Osteoblast (primary cell): ENCODE results near the gene PCDH12. TPM values are rescaled to one million over a fixed set of nuclear protein-coding genes. Genes with fewer than 3 reads are reported as not detected.

Experiments
- DNase-seq: peaks from one replicate; pipeline ENCODE4 v3.0.0; 2011; ENCODE audit warnings: low spot score, mixed read lengths; ENCODE audit not compliant: insufficient read length; ENCODE audit errors: missing footprints
- H2AFZ ChIP-seq: 2 replicates; pipeline ENCODE4 v1.6.0; 2011; ENCODE audit warnings: mild to moderate bottlenecking, low read length
- H3K27ac ChIP-seq: 2 replicates; pipeline ENCODE4 v1.5.1; 2011; ENCODE audit warnings: mild to moderate bottlenecking, low read depth, low read length, moderate library complexity
- H3K27me3 ChIP-seq: 2 replicates; pipeline ENCODE4 v1.6.0; 2012; ENCODE audit warnings: mild to moderate bottlenecking, control low read depth, inconsistent platforms, low read length, moderate library complexity; ENCODE audit not compliant: insufficient read depth
- H3K36me3 ChIP-seq: 2 replicates; pipeline ENCODE4 v1.5.1; 2011; ENCODE audit warnings: mild to moderate bottlenecking, low read length, control low read depth, moderate library complexity; ENCODE audit not compliant: insufficient read depth
- H3K4me1 ChIP-seq: 2 replicates; pipeline ENCODE4 v1.5.1; 2011; ENCODE audit warnings: mild to moderate bottlenecking, low read length, control low read depth, moderate library complexity; ENCODE audit not compliant: insufficient read depth
- H3K4me2 ChIP-seq: 2 replicates; pipeline ENCODE4 v1.6.0; 2011; ENCODE audit warnings: mild to moderate bottlenecking, low read length; ENCODE audit not compliant: insufficient read depth
- H3K4me3 ChIP-seq: fragments of 200-600 bp; sonication (generic); 3 replicates; pipeline ENCODE4 v1.5.1; 2012; ENCODE audit warnings: mild to moderate bottlenecking, low read length, inconsistent platforms; ENCODE audit not compliant: insufficient read depth
- H3K79me2 ChIP-seq: 2 replicates; pipeline ENCODE4 v1.6.0; 2012; ENCODE audit warnings: mild to moderate bottlenecking, low read length, control low read depth, inconsistent platforms; ENCODE audit not compliant: insufficient read depth
- H3K9me3 ChIP-seq: 2 replicates; pipeline ENCODE4 v1.5.1; 2011; ENCODE audit warnings: low read depth, low read length, control low read depth
- H4K20me1 ChIP-seq: 2 replicates; pipeline ENCODE4 v1.6.0; 2012; ENCODE audit warnings: mild to moderate bottlenecking, low read length, control low read depth; ENCODE audit not compliant: insufficient read depth
- total RNA-seq: library from RNA; depleted of rRNA; stranded (reverse); fragments of >200 nt; gene quantifications from 2 replicates; pipeline ENCODE4 v1.2.3, GENCODE V29; 2012
- TF ChIP-seq, protein P1 (sequence below): IDR thresholded peaks from 2 replicates; pipeline ENCODE4 v1.5.1; 2011; ENCODE audit warnings: mild to moderate bottlenecking, low read depth, low read length, moderate library complexity; ENCODE audit errors: extremely low read depth

The PCDH12 gene
- total RNA-seq, 1 donor, result not detected

DNA sequence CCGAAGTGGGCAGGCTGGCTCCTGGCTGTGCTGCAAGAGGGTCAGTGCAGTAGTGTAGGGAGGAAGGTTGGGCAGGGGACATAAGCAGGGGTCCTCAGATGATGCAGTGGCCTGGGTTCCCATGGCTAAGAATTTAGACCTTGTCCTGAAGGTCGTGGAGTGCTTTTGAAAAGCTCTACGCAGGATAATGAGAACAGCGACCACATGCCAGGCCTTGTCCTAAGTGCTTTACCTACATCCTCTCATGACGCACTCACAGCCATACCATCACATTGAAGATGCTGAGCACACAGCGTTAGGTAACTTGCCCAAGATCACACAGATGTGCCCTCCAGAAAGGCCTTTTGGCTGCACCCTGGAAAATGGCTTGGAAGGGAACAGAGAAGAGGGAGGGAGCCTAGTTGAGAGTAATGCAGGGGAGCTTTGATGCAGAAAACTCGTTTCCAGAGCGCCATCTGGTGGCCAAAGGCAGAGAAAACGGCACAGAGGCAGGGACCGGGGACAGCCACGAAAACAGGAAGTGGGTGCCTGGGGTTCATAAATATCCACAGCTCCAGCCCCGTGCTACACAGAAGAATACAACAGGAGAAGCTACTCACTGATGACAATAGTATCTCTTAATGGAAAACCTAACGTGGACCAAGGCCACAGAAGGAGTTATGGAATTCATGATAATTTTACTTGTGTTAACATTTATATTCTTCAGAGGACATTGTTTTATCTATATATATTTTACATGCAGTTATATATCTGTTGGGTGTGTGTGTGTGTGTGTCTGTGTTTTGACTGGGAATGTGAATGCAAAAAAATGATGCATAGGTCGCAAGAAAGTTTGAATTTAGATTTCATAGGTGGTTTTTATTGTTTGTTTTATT is 2.7 kb upstream of the PCDH12 start:
- peak overlapping the region; percentile 65 for H3K4me2 ChIP-seq
- TF ChIP-seq, protein P1, sequence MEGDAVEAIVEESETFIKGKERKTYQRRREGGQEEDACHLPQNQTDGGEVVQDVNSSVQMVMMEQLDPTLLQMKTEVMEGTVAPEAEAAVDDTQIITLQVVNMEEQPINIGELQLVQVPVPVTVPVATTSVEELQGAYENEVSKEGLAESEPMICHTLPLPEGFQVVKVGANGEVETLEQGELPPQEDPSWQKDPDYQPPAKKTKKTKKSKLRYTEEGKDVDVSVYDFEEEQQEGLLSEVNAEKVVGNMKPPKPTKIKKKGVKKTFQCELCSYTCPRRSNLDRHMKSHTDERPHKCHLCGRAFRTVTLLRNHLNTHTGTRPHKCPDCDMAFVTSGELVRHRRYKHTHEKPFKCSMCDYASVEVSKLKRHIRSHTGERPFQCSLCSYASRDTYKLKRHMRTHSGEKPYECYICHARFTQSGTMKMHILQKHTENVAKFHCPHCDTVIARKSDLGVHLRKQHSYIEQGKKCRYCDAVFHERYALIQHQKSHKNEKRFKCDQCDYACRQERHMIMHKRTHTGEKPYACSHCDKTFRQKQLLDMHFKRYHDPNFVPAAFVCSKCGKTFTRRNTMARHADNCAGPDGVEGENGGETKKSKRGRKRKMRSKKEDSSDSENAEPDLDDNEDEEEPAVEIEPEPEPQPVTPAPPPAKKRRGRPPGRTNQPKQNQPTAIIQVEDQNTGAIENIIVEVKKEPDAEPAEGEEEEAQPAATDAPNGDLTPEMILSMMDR, result peak; percentile 96
- H3K9me3 ChIP-seq, result no peaks in the 10 kb centered on the region
- no peaks in the 10 kb centered on the region for H3K4me1 ChIP-seq
- no peak overlapping the region for H3K27ac ChIP-seq
- H3K36me3 ChIP-seq, result no peaks in the 10 kb centered on the region
- H2AFZ ChIP-seq, result peak overlapping the region; percentile 88
- H4K20me1 ChIP-seq, result no peaks in the 10 kb centered on the region
- no peak overlapping the region for H3K4me3 ChIP-seq
- H3K27me3 ChIP-seq, result no peaks in the 10 kb centered on the region
- DNase-seq, result peak; percentile 94
- no peaks in the 10 kb centered on the region for H3K79me2 ChIP-seq

DNA sequence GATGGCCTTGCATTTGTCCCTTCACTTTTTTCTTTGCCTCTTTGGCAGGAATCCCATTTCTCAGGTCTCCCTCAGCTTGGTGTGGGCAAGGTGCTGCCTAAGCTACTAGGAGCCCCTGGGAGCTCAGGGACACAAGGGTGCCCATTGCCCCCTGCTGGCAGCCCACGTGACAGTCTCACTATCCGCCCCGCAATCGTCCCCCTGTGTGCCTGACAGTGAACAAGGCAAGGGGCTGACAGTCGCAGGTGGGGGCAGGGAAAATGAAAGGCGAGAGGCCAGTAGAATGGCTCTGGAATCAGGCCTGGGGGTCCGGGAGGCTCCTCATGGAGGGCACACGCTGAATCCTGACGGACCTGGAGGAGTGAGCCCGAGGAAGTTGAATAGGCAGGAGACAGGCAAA is 2.0 kb upstream of the PCDH12 start:
- no peak for DNase-seq
- Histone ChIP-seq H4K20me1 (no peaks in the 10 kb centered on the region), H3K79me2 (no peaks in the 10 kb centered on the region), H3K4me2 (no peak overlapping the region), H3K4me1 (no peaks in the 10 kb centered on the region), H3K27ac (no peak overlapping the region), H3K4me3 (no peak overlapping the region), H2AFZ (no peak overlapping the region), H3K9me3 (no peaks in the 10 kb centered on the region), H3K27me3 (no peaks in the 10 kb centered on the region), H3K36me3 (no peaks in the 10 kb centered on the region)
- TF ChIP-seq, protein P1, result peak; percentile 21

DNA sequence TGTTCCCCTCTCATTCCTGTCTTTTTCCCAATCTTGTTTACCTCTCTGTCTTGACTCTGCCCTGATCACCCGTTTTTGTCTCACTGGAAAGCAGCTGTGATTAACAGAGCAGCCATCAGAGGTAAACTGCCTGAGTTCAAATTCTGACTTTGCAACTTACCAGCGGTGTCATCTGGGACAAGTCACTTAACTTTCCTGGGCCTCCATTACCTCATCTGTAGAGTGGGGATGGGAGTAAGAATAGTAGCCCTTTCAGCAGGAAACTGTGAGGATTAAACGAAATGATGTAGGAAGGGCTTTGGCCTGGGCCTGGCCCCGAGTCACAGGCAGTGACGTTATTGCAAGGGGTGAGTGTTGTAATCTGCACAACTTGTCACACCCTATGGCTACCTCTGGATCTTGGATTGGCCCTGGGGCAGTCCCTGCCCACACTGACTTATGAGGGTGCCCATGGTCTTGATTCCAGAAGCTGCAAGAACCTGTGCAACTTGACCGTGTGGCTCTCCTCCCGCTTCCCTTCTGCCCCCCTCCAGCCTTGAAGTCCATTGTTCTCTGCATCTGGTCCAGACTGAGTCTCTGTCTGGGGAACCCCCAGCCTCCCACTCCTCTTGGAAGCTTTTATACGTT is 657 bp upstream of the PCDH12 start:
- H3K27ac ChIP-seq, result no peak overlapping the region
- TF ChIP-seq, protein P1, result no peak
- no peaks in the 10 kb centered on the region for H3K4me1 ChIP-seq
- H3K79me2 ChIP-seq, result no peaks in the 10 kb centered on the region
- DNase-seq, result no peak
- no peaks in the 10 kb centered on the region for H3K9me3 ChIP-seq
- H3K27me3 ChIP-seq, result no peaks in the 10 kb centered on the region
- no peak overlapping the region for H3K4me2 ChIP-seq
- H3K36me3 ChIP-seq, result no peaks in the 10 kb centered on the region
- no peaks in the 10 kb centered on the region for H4K20me1 ChIP-seq
- no peak overlapping the region for H2AFZ ChIP-seq
- no peak overlapping the region for H3K4me3 ChIP-seq

DNA sequence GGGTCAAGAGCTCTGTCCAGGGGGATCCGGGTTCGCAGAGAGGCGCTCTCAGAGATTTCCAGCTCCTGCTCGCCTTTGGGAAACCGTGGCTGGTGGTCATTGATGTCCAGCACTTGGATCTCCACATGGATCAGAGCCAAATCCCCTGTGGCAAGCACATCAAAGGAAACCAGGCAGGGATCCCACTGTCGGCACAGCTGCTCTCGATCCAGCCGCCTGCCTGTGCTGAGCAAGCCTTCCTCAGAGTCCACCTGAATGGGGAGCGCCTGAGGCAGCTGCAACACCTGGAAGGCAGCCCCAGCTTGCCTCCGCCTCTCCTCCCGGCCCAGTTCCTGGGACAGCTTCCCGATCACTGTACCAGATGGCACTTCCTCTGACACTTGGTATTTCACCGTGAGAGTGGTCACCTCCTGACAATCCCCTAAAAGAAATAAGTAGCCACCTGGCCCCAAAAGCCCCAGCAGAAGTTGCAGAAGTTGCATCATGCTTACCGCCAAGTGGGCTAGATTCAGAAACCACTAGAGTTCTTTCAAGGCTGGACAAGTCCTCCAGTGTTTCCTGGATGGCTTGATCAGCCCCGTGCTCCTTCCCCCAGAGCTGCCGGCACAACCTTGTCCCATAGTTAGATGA is 520 bp downstream of the PCDH12 start:
- H3K4me2 ChIP-seq, result no peak overlapping the region
- H3K27me3 ChIP-seq, result no peaks in the 10 kb centered on the region
- no peak for DNase-seq
- H2AFZ ChIP-seq, result no peak overlapping the region
- H3K9me3 ChIP-seq, result no peaks in the 10 kb centered on the region
- no peaks in the 10 kb centered on the region for H3K79me2 ChIP-seq
- no peaks in the 10 kb centered on the region for H4K20me1 ChIP-seq
- TF ChIP-seq, protein P1, result no peak
- H3K36me3 ChIP-seq, result no peaks in the 10 kb centered on the region
- H3K4me3 ChIP-seq, result no peak overlapping the region
- H3K27ac ChIP-seq, result no peak overlapping the region
- H3K4me1 ChIP-seq, result no peaks in the 10 kb centered on the region
